GM12878 (cell line): ENCODE data around the gene GMPR2. TPM values are rescaled to one million over a fixed set of nuclear protein-coding genes. Genes with fewer than 3 reads are reported as not detected.

Source experiments
- ATAC-seq: fragments of 200-7000 bp; cut with Tn5 transposase; 3 replicates; pipeline ENCODE4 v1.9.1; 2020; ENCODE audit warnings: mild to moderate bottlenecking, moderate library complexity
- BruUV-seq: library from RNA; stranded (reverse); fragments of 400-500 nt; replicated peaks from 2 replicates; lab custom pipeline; 2021; lab: Mats Ljungman, UMichigan
- CTCF ChIA-PET: fragments of 300-600 bp; sonication (Branson Sonifier 250); formaldehyde crosslinking; extraction: SDS; loops from one replicate; lab custom pipeline; 2021; ENCODE audit warnings: inconsistent platforms; lab: Yijun Ruan, JAX
- POLR2A ChIA-PET: fragments of 350-600 bp; formaldehyde crosslinking; extraction: SDS; loops from one replicate; lab custom pipeline; 2021; ENCODE audit warnings: inconsistent platforms; lab: Charles Lee
- RAD21 ChIA-PET: fragments of 300-600 bp; sonication (Branson Sonifier 250); formaldehyde crosslinking; loops from one replicate; lab custom pipeline; 2023; ENCODE audit warnings: antibody characterized with exemption; ENCODE audit not compliant: unreplicated experiment; lab: Charles Lee
- SMC1A ChIA-PET: fragments of 300-600 bp; sonication (Branson Sonifier 250); formaldehyde crosslinking; loops from one replicate; lab custom pipeline; 2023; ENCODE audit not compliant: unreplicated experiment, uncharacterized antibody; lab: Charles Lee
- DNase-seq: peaks from one replicate; pipeline ENCODE4 v3.0.0-alpha.2; 2011; ENCODE audit warnings: low read depth, low spot score
- FAIRE-seq: peaks from 3 replicates; lab custom pipeline; 2011; peaks lifted over from hg19 to GRCh38; lab: Jason Lieb, UNC
- H2AFZ ChIP-seq: 2 replicates; pipeline ENCODE4 v1.6.0; 2011; ENCODE audit warnings: low read depth, low read length, control low read depth; ENCODE audit not compliant: control insufficient read depth
- H3K27ac ChIP-seq: 2 replicates; pipeline ENCODE4 v1.5.1; 2011; ENCODE audit warnings: control low read depth; ENCODE audit not compliant: control insufficient read depth, insufficient read depth
- H3K27me3 ChIP-seq, 2 experiments: replicated peaks in 1 of 2; 2 replicates each; pipeline versions ENCODE4 v1.6.0 to v1.6.1; 2011; ENCODE audit warnings: low read length in 1 of 2; ENCODE audit not compliant: control insufficient read depth in 2 of 2, insufficient read depth in 2 of 2
- H3K36me3 ChIP-seq, 2 experiments: 2 replicates each; pipeline ENCODE4 v1.5.1; 2011; ENCODE audit warnings: low read length in 1 of 2; ENCODE audit not compliant: control insufficient read depth in 2 of 2, insufficient read depth in 2 of 2
- H3K4me1 ChIP-seq: 2 replicates; pipeline ENCODE4 v1.6.1; 2011; ENCODE audit warnings: mild to moderate bottlenecking, low read length, moderate library complexity, mixed read lengths; ENCODE audit not compliant: control insufficient read depth, insufficient read depth
- H3K4me2 ChIP-seq: 2 replicates; pipeline ENCODE4 v1.6.0; 2011; ENCODE audit warnings: control low read depth; ENCODE audit not compliant: control insufficient read depth, insufficient read depth
- H3K4me3 ChIP-seq: fragments of 200-600 bp; sonication (generic); 2 replicates; pipeline ENCODE4 v1.5.1; 2016
- H3K79me2 ChIP-seq: 2 replicates; pipeline ENCODE4 v1.6.0; 2011; ENCODE audit warnings: low read length; ENCODE audit not compliant: control insufficient read depth, insufficient read depth
- H3K9ac ChIP-seq: 2 replicates; pipeline ENCODE4 v1.8.0; 2011; ENCODE audit warnings: low read length, control low read depth, mixed read lengths; ENCODE audit not compliant: control insufficient read depth, insufficient read depth
- H3K9me3 ChIP-seq: replicated peaks from 3 replicates; pipeline ENCODE4 v1.5.1; 2011; ENCODE audit warnings: mild to moderate bottlenecking, low read length; ENCODE audit not compliant: control insufficient read depth, insufficient read depth
- H4K20me1 ChIP-seq: 2 replicates; pipeline ENCODE4 v1.6.0; 2011; ENCODE audit not compliant: control insufficient read depth, insufficient read depth
- ASH2L ChIP-seq: fragments of 300-600, 200-600 bp; sonication (generic); IDR thresholded peaks from 2 replicates; pipeline ENCODE4 v1.6.1; 2017; ENCODE audit warnings: low read depth, mild to moderate bottlenecking, borderline replicate concordance
- BRCA1 ChIP-seq: IDR thresholded peaks from 2 replicates; pipeline ENCODE4 v1.6.1; 2011; ENCODE audit warnings: low read depth, low read length, improper control_type of control experiment
- CBFB ChIP-seq: IDR thresholded peaks from 2 replicates; pipeline ENCODE4 v1.6.1; 2016; ENCODE audit warnings: antibody characterized with exemption, low read depth
- CEBPB ChIP-seq, 2 experiments: fragments of 150-350 bp in 1 of 2; IDR thresholded peaks; 2 replicates each; pipeline ENCODE4 v1.6.1; 2012 to 2014; ENCODE audit warnings: low read depth in 2 of 2, low read length in 2 of 2, borderline replicate concordance in 1 of 2, inconsistent platforms in 1 of 2
- CHD1 ChIP-seq: IDR thresholded peaks from 2 replicates; pipeline ENCODE4 v1.6.1; 2012; ENCODE audit warnings: low read depth, low read length, improper control_type of control experiment
- CREM ChIP-seq: IDR thresholded peaks from 2 replicates; pipeline ENCODE4 v1.6.1; 2014; ENCODE audit warnings: antibody characterized with exemption, low read depth
- DPF2 ChIP-seq: fragments of 450-650 bp; IDR thresholded peaks from 2 replicates; pipeline ENCODE4 v1.6.1; 2017; ENCODE audit warnings: mild to moderate bottlenecking
- EGR1 ChIP-seq, 2 experiments: IDR thresholded peaks; 1 replicate in 1 of 2; 2 replicates in 1 of 2; pipeline ENCODE4 v1.6.1; 2011 to 2012; ENCODE audit warnings: low read depth in 2 of 2, low read length in 2 of 2, borderline replicate concordance in 1 of 2, mild to moderate bottlenecking in 1 of 2, moderate library complexity in 1 of 2
- GATAD2B ChIP-seq: fragments of 450-650 bp; conservative IDR thresholded peaks from 2 replicates; pipeline ENCODE4 v1.6.1; 2017; ENCODE audit warnings: low read depth, mild to moderate bottlenecking, moderate library complexity
- HCFC1 ChIP-seq: fragments of 150-350 bp; IDR thresholded peaks from 2 replicates; pipeline ENCODE4 v1.6.1; 2014; ENCODE audit warnings: low read length
- MTA2 ChIP-seq: fragments of 450-650 bp; IDR thresholded peaks from 2 replicates; pipeline ENCODE4 v1.6.1; 2016; ENCODE audit warnings: low read depth, mild to moderate bottlenecking, moderate library complexity
- SMAD1 ChIP-seq: fragments of 450-650 bp; IDR thresholded peaks from 2 replicates; pipeline ENCODE4 v1.6.1; 2018; ENCODE audit warnings: mild to moderate bottlenecking, low read depth; ENCODE audit not compliant: partially characterized antibody
- TAF1 ChIP-seq: IDR thresholded peaks from 2 replicates; pipeline ENCODE4 v1.6.1; 2011; ENCODE audit warnings: mild to moderate bottlenecking, low read depth, low read length, borderline replicate concordance
- TCF12 ChIP-seq: IDR thresholded peaks from 2 replicates; pipeline ENCODE4 v1.6.1; 2011; ENCODE audit warnings: low read depth, mild to moderate bottlenecking, low read length
- ZBED1 ChIP-seq: IDR thresholded peaks from 2 replicates; pipeline ENCODE4 v1.6.1; 2016; ENCODE audit warnings: borderline replicate concordance
- ZNF274 ChIP-seq: IDR thresholded peaks from one replicate; pipeline ENCODE4 v1.8.0; 2011; ENCODE audit not compliant: insufficient read length, insufficient read depth
- WGBS: methylation state at CpG from one replicate; pipeline ENCODE4 v1.1.6; 2016; ENCODE audit warnings: low lambda C conversion rate; ENCODE audit not compliant: insufficient replicate concordance, insufficient coverage; ENCODE audit errors: missing lambda C conversion rate; 5-methylcytosine and 5-hydroxymethylcytosine counted together
- in situ Hi-C: fragments of 300-500 bp; cut with MboI; formaldehyde crosslinking; loops from 9 replicates; pipeline ENCODE4 v1.14.3; 2018; ENCODE audit warnings: mixed read lengths
- intact Hi-C: fragments of 100-400 bp; cut with micrococcal nuclease; formaldehyde crosslinking; loops from one replicate; pipeline ENCODE4 v1.14.2; 2022; ENCODE audit not compliant: unreplicated experiment
- polyA plus RNA-seq, 11 experiments: library from polyadenylated mRNA; depleted of rRNA in 4 of 11; unstranded in 6 of 11; stranded (reverse) in 5 of 11; fragments of >200 nt; fragmentation: Nextera tagmentation in 4 of 11; fragmentation: Illumina TruSeq in 1 of 11; extraction: Ambion mirVana in 4 of 11; extraction: Trizol in 1 of 11; gene quantifications; 1 replicate in 1 of 11; 2 replicates in 10 of 11; pipeline versions ENCODE4 v1.2.1 to v1.2.3, GENCODE V29; 2011 to 2016; ENCODE audit warnings: inconsistent platforms in 2 of 11, missing spikeins in 2 of 11, low read depth in 1 of 11
- total RNA-seq, 4 experiments: library from RNA; depleted of rRNA in 3 of 4; stranded (reverse); fragments of >200 nt in 3 of 4; fragmentation: Illumina TruSeq in 1 of 4; extraction: Trizol in 1 of 4; gene quantifications; 2 replicates each; pipeline versions ENCODE4 v1.2.1 to v1.2.3, GENCODE V29; 2013 to 2021
- TF ChIP-seq, protein P1 (sequence below), 3 experiments: IDR thresholded peaks in 2 of 3; conservative IDR thresholded peaks in 1 of 3; 2 replicates each; pipeline ENCODE4 v1.5.1; 2011; ENCODE audit warnings: low read depth in 3 of 3, low read length in 3 of 3, mild to moderate bottlenecking in 3 of 3, control low read depth in 2 of 3, moderate library complexity in 2 of 3, inconsistent platforms in 1 of 3, mixed read lengths in 1 of 3; ENCODE audit not compliant: control insufficient read depth in 2 of 3, insufficient read depth in 1 of 3; ENCODE audit errors: extremely low read depth in 1 of 3
- TF ChIP-seq, protein P2 (sequence below): fragments of 150-350 bp; IDR thresholded peaks from 2 replicates; pipeline ENCODE4 v1.6.1; 2014; ENCODE audit warnings: mild to moderate bottlenecking, low read depth, low read length

Gene GMPR2
- total and polyA plus RNA-seq, 10 of the 15 experiments (the other 5 are each of a cell fraction or from before 2014, with no cell fraction given): 55.1 to 80.3 (median 61.5) TPM

DNA sequence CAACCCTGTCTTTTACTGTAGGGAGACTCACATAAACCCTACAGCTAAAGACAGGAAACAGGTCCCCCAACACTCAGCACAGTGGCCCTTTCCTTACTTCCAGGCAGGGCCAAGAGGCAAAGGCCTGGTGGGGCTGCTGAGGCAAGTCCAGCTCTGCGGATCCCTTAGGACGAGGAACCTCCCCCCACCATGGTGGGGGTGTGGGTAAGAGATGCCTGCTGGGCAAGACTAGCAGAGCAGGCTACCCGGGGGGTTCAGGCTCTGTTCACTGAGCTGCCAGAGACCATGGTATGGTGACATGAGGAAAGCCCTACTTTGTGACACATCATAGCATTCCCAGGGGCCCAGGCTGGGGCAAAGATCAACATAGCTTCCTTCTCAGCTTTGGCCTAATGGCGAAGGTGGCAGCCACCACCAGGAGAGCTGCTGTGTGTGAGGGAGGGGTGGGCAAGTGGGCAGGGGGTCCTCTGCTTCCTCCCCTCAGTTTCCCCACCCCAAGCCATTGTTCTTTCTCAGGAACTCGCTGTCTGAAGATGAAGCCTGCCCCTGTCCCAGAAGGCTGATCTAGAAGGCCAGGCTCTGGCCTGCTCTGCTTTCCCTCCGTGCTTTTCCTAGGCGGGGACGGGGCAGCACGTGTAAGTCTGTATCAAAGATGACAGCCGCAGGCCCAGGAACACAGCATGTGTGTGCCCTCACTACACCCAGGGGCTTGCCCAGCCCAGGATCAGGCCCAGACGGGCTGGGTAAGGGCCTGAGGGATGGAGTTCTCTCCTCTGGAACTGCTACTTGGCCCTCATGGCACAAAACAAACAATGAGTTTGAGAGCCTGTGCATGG lies 19.8 kb downstream of the GMPR2 start (continued):
- TF ChIP-seq, protein P1, sequence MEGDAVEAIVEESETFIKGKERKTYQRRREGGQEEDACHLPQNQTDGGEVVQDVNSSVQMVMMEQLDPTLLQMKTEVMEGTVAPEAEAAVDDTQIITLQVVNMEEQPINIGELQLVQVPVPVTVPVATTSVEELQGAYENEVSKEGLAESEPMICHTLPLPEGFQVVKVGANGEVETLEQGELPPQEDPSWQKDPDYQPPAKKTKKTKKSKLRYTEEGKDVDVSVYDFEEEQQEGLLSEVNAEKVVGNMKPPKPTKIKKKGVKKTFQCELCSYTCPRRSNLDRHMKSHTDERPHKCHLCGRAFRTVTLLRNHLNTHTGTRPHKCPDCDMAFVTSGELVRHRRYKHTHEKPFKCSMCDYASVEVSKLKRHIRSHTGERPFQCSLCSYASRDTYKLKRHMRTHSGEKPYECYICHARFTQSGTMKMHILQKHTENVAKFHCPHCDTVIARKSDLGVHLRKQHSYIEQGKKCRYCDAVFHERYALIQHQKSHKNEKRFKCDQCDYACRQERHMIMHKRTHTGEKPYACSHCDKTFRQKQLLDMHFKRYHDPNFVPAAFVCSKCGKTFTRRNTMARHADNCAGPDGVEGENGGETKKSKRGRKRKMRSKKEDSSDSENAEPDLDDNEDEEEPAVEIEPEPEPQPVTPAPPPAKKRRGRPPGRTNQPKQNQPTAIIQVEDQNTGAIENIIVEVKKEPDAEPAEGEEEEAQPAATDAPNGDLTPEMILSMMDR (IDR thresholded peaks at IDR 0.05 in 2 of 3, conservative IDR thresholded peaks at IDR 0.05 in 1 of 3; ENCODE audit: control insufficient read depth in 2 of 3, extremely low read depth in 1 of 3, insufficient read depth in 1 of 3, low read depth in 3 of 3, low read length in 3 of 3): no peak
- TF ChIP-seq TCF12 (no peak), HCFC1 (no peak), CREM (no peak), ASH2L (no peak), DPF2 (no peak)
- TF ChIP-seq, protein P2, sequence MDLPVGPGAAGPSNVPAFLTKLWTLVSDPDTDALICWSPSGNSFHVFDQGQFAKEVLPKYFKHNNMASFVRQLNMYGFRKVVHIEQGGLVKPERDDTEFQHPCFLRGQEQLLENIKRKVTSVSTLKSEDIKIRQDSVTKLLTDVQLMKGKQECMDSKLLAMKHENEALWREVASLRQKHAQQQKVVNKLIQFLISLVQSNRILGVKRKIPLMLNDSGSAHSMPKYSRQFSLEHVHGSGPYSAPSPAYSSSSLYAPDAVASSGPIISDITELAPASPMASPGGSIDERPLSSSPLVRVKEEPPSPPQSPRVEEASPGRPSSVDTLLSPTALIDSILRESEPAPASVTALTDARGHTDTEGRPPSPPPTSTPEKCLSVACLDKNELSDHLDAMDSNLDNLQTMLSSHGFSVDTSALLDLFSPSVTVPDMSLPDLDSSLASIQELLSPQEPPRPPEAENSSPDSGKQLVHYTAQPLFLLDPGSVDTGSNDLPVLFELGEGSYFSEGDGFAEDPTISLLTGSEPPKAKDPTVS: no peak

DNA sequence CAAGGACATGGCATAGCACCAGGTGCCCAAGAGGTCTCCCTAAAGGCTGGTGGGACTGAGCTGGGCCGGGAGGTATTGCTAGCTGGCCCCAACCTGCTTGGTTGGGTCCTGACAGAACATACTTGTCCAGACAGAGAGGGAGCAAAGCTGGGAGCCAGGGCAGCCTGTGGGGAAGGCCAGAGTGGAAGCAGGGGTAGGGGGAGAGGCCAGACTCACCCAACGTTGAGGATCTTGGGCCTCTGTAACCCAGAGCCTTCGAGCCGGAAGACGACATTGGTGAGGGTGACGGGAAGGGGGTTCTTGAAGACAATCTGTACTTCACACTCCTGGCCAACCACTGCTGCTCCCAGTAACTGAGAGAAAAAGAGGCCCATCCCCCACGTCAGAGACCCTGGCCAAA lies 21.2 kb downstream of the GMPR2 start:
- no peak for ATAC-seq
- SMC1A ChIA-PET: no interaction called here
- CTCF ChIA-PET: interaction anchor here (0.6 to 2.8 kb wide), 3 partner anchors 11 to 55 kb away, joined by 3 to 16 read pairs (median 4); partner anchors contain the start of gene TINF2
- peaks cover 22% of the 10 kb centered on the region for H3K4me1 ChIP-seq
- H2AFZ ChIP-seq: no peak overlapping the region
- TF ChIP-seq GATAD2B (no peak), TAF1 (no peak), BRCA1 (no peak), DPF2 (no peak), ZNF274 (no peak), MTA2 (no peak), SMAD1 (no peak), CBFB (no peak), CEBPB (IDR thresholded peaks at IDR 0.05; ENCODE audit: borderline replicate concordance in 1 of 2, low read depth in 2 of 2, low read length in 2 of 2) (no peak), CHD1 (no peak), ZBED1 (no peak), EGR1 (IDR thresholded peaks at IDR 0.05; ENCODE audit: borderline replicate concordance in 1 of 2, low read depth in 2 of 2, low read length in 2 of 2) (no peak)
- TF ChIP-seq, all 136 proteins: peak for 0
- no peaks in the 10 kb centered on the region for H3K27me3 ChIP-seq
- FAIRE-seq (no peak), DNase-seq (no peak)
- intact Hi-C loops: no loop called here
- WGBS: 75% methylated on average over 7 of the region's 7 CpGs
- H3K4me3 ChIP-seq: no peak overlapping the region
- H3K9ac ChIP-seq: no peak overlapping the region
- H3K36me3 ChIP-seq: peaks cover 0 to 3% of the 10 kb centered on the region in 2 experiments; a peak in 2 of 4 replicates
- H3K27ac ChIP-seq: no peak overlapping the region
- no TSS peak for BruUV-seq
- H3K79me2 ChIP-seq: no peaks in the 10 kb centered on the region
- RAD21 ChIA-PET: no interaction called here
- in situ Hi-C loops: no loop called here
- H3K9me3 ChIP-seq: no peaks in the 10 kb centered on the region
- no peaks in the 10 kb centered on the region for H4K20me1 ChIP-seq
- POLR2A ChIA-PET: interaction anchor here (0.6 kb wide), 1 partner anchor 31 kb away, joined by 11 read pairs; no protein-coding TSS in a partner anchor
- H3K4me2 ChIP-seq: no peak overlapping the region
